COLO668 (cell line): ENCODE results near the gene CRMP1.

Experiments used
- DNase-seq: peaks from one replicate; lab custom pipeline; 2025; ENCODE audit not compliant: unreplicated experiment; lab: John Stamatoyannopoulos, UW

CRMP1 gene

DNA sequence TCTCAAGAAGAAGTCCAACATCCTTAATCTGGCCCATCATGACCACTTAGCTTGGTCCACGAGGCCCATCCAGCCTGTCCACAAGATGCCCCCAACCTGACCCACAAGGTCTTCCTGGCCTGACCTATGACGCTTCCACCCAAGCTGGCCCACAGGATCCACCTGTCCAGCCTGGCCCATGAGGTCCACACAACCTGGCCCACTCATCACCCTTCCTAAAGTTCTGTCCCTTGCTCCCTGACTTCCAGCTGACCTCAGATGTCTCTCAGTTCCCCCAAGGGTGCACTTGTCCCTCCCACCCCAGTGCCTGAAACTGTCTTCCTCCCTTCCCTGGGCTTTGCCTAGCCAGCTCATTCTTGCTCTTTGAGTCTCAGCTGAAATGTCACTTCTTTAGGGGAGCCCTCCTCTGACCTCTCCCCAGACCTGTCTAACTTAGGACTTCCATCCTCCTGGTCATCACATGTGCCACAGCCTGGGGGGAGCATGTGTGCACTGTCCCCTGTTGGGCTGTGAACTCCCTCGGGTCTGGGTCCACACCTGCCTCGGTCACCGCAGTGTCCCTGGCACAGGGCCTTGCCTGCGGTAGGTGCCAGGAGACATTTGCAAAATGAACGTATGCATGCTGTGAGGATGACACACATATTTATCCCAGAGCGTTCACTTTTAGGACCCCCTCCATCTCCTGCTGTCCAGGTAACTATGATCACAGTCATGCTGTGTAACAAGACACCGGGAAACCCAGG, 120.2 kb downstream of the CRMP1 start:
- no peak for DNase-seq
